HG03432 (cell line): ENCODE data around the gene POLR1C.
"Not testable (repeated sequence)": the region's sequence is repeated elsewhere in the genome, so short reads cannot be mapped to it uniquely, and the experiment has no call there.

Source experiments
- ATAC-seq: cut with Tn5 transposase; IDR thresholded peaks from one replicate; pipeline ENCODE4 v1.9.1; 2021; ENCODE audit warnings: mild to moderate bottlenecking, moderate library complexity; ENCODE audit not compliant: unreplicated experiment

POLR1C gene

GRCh38 chr6:43508481-43509141 is 8.3 kb upstream of the POLR1C start:
- ATAC-seq = no peak

GRCh38 chr6:43509142-43509983 is 7.5 kb upstream of the POLR1C start:
- peak; percentile 14 for ATAC-seq

GRCh38 chr6:43509984-43510826 is 6.7 kb upstream of the POLR1C start, which contains the start of gene LRRC73:
Gene LRRC73, minus strand, starts transcription at chr6:43510346. Its CDS starts 561 bp downstream, at chr6:43509785.
- ATAC-seq = peak; percentile 69

- ATAC-seq = no peak
Observed at GRCh38 chr6:43510827-43511163, 6.1 kb upstream of the POLR1C start.

GRCh38 chr6:43511824-43512415 is 5.0 kb upstream of the POLR1C start:
- ATAC-seq = no peak

- no peak for ATAC-seq
Observed at GRCh38 chr6:43515808-43516207, 1.1 kb upstream of the POLR1C start.

- no peak for ATAC-seq
Observed at GRCh38 chr6:43516367-43516696, 557 bp upstream of the POLR1C start.

- no peak for ATAC-seq
Observed at GRCh38 chr6:43517505-43518357, 842 bp downstream of the POLR1C start.

- ATAC-seq = no peak
Observed at GRCh38 chr6:43520097-43520496, 3.2 kb downstream of the POLR1C start.

- ATAC-seq = no peak
Observed at GRCh38 chr6:43521836-43522235, 4.9 kb downstream of the POLR1C start.

GRCh38 chr6:43522547-43523261 is 5.8 kb downstream of the POLR1C start:
- no peak for ATAC-seq

- no peak for ATAC-seq
Observed at GRCh38 chr6:43523284-43523683, 6.4 kb downstream of the POLR1C start.

GRCh38 chr6:43524483-43524961 is 7.6 kb downstream of the POLR1C start:
- no peak for ATAC-seq

GRCh38 chr6:43532201-43532600 is 15.3 kb downstream of the POLR1C start:
- no peak for ATAC-seq

GRCh38 chr6:43538986-43539385 is 22.1 kb downstream of the POLR1C start:
- not testable (repeated sequence) for ATAC-seq

GRCh38 chr6:43539409-43539808 is 22.5 kb downstream of the POLR1C start:
- not testable (repeated sequence) for ATAC-seq

- ATAC-seq = no peak
Observed at GRCh38 chr6:43540507-43540906, 23.6 kb downstream of the POLR1C start.

GRCh38 chr6:43541774-43542471 is 25.0 kb downstream of the POLR1C start:
- ATAC-seq = peak; percentile 59

GRCh38 chr6:43544461-43544860 is 27.6 kb downstream of the POLR1C start:
- ATAC-seq = no peak
